K562 (cell line): ENCODE results near the gene FCSK. TPM values are rescaled to one million over a fixed set of nuclear protein-coding genes. Genes with fewer than 3 reads are reported as not detected.

Source experiments
- CBFA2T2 ChIP-seq: fragments of 450-650 bp; conservative IDR thresholded peaks from 2 replicates; pipeline ENCODE4 v1.6.1; 2017; ENCODE audit warnings: mild to moderate bottlenecking
- COPS2 ChIP-seq: fragments of 450-650 bp; conservative IDR thresholded peaks from 2 replicates; pipeline ENCODE4 v1.6.1; 2016; ENCODE audit warnings: mild to moderate bottlenecking, moderate library complexity
- JUN ChIP-seq, 2 experiments: sonication (generic) in 1 of 2; formaldehyde crosslinking in 1 of 2; IDR thresholded peaks; 2 replicates each; pipeline versions ENCODE4 v1.6.1 to v1.8.0; 2012 to 2022; ENCODE audit warnings: borderline replicate concordance in 2 of 2, mild to moderate bottlenecking in 2 of 2, improper control_type of control experiment in 1 of 2, low read depth in 1 of 2, low read length in 1 of 2, missing genetic modification reagents in 1 of 2
- POLR2G ChIP-seq: fragments of 200-400 bp; formaldehyde crosslinking; IDR thresholded peaks from 2 replicates; pipeline ENCODE4 v1.6.1; 2017; ENCODE audit warnings: low read depth, mild to moderate bottlenecking, antibody characterized with exemption, low read length, moderate library complexity
- SMARCB1 ChIP-seq: IDR thresholded peaks from 2 replicates; pipeline ENCODE4 v1.6.1; 2011; ENCODE audit warnings: improper control_type of control experiment, low read depth; ENCODE audit not compliant: insufficient read length
- U2AF1 ChIP-seq: fragments of 200-400 bp; formaldehyde crosslinking; optimal IDR thresholded peaks from 2 replicates; pipeline ENCODE3; 2017; ENCODE audit warnings: mild to moderate bottlenecking, low read depth, low read length, moderate library complexity
- ZNF224 ChIP-seq: sonication (generic); formaldehyde crosslinking; IDR thresholded peaks from 2 replicates; pipeline ENCODE4 v1.8.0; 2022; ENCODE audit warnings: mild to moderate bottlenecking, missing genetic modification reagents
- ZNF75A ChIP-seq: fragments of 450-650 bp; formaldehyde crosslinking; IDR thresholded peaks from 2 replicates; pipeline ENCODE4 v1.4.0; 2020; ENCODE audit warnings: mild to moderate bottlenecking
- ZSCAN32 ChIP-seq: fragments of 450-650 bp; formaldehyde crosslinking; IDR thresholded peaks from 2 replicates; pipeline ENCODE4 v1.4.0; 2020; ENCODE audit warnings: mild to moderate bottlenecking, moderate library complexity
- polyA plus RNA-seq, 8 experiments: library from polyadenylated mRNA; depleted of rRNA in 4 of 8; stranded (reverse) in 5 of 8; unstranded in 3 of 8; fragments of >200 nt; fragmentation: Nextera tagmentation in 2 of 8; fragmentation: Illumina TruSeq in 1 of 8; extraction: Ambion mirVana in 2 of 8; extraction: Trizol in 1 of 8; gene quantifications; 2 replicates each; pipeline versions ENCODE4 v1.2.1 to v1.2.3, GENCODE V29; 2011 to 2014; ENCODE audit warnings: inconsistent platforms in 1 of 8, missing spikeins in 1 of 8
- total RNA-seq, 7 experiments: library from RNA; depleted of rRNA in 6 of 7; stranded (reverse); fragments of >200 nt in 6 of 7; fragmentation: Illumina TruSeq in 2 of 7; extraction: Trizol in 2 of 7; gene quantifications; 2 replicates each; pipeline versions ENCODE4 v1.2.1 to v1.2.3, GENCODE V29; 2011 to 2021; ENCODE audit warnings: low replicate concordance in 1 of 7
- TF ChIP-seq, protein P1 (sequence below), 2 experiments: IDR thresholded peaks in 1 of 2; conservative IDR thresholded peaks in 1 of 2; 2 replicates each; pipeline ENCODE4 v1.6.1; 2016; ENCODE audit warnings: low read depth in 2 of 2, mild to moderate bottlenecking in 1 of 2, missing compliant biosample characterization in 1 of 2, missing genetic modification characterization in 1 of 2, moderate library complexity in 1 of 2
- TF ChIP-seq, protein P2 (sequence below): sonication (generic); formaldehyde crosslinking; IDR thresholded peaks from 2 replicates; pipeline ENCODE4 v1.8.1; 2023; ENCODE audit warnings: mild to moderate bottlenecking, missing genetic modification reagents
- TF ChIP-seq, protein P3 (sequence below): fragments of 250-450 bp; sonication (Bioruptor Pico); IDR thresholded peaks from 2 replicates; pipeline ENCODE4 v1.6.1; 2021; ENCODE audit warnings: mild to moderate bottlenecking
- TF ChIP-seq, protein P4 (sequence below): fragments of 250-450 bp; sonication (Bioruptor Pico); IDR thresholded peaks from 2 replicates; pipeline ENCODE4 v1.8.0; 2022; ENCODE audit warnings: moderate library complexity, mild to moderate bottlenecking, inconsistent platforms
- TF ChIP-seq, protein P5 (sequence below): sonication (generic); formaldehyde crosslinking; IDR thresholded peaks from 2 replicates; pipeline ENCODE4 v1.8.0; 2022; ENCODE audit warnings: mild to moderate bottlenecking, missing genetic modification reagents
- TF ChIP-seq, protein P6 (sequence below): sonication (generic); formaldehyde crosslinking; IDR thresholded peaks from 2 replicates; pipeline ENCODE4 v1.9.0; 2022; ENCODE audit warnings: mild to moderate bottlenecking, missing genetic modification reagents
- TF ChIP-seq, protein P7 (sequence below): conservative IDR thresholded peaks from 2 replicates; pipeline ENCODE4 v1.6.1; 2011; ENCODE audit warnings: low read depth, mild to moderate bottlenecking, low read length; ENCODE audit not compliant: control insufficient read depth

The FCSK gene
- total and polyA plus RNA-seq, 9 of the 15 experiments (the other 6 are each of a cell fraction or from before 2014, with no cell fraction given): 0.92 to 18.6 (median 8.3) TPM

DNA sequence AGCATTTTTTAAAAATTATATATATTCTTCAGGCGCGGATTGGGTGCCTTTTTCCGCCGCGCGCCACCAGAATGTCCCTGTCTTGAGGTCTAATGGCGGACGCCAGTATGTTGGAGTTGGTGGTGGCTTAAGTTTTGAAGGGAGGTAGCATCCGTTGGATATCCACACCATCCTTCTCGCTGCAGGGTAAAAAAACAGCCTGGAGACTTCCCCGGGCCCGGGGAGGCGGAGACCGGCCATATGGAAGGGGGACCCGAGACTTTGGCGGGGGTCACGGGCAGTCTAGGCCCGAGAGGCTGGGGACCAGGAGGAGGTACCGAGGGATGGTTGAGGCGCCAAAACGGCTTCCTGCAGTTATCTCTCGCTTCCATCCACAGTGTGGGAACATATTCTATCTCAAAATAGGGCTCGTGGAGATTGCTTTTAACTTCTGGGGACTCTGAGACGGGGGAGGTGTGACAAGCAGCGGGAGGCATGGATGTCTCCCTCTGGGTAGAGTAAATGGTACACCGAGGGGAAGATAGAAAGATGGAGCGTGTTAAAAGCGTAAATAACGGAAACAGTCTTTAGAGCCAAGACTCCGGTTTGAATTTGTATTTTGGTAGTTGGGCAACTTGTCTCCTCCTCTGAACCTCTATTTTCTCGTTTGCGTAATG, 69.5 kb downstream of the FCSK start, which contains the start of gene SF3B3 (continued):
- TF ChIP-seq, protein P1, sequence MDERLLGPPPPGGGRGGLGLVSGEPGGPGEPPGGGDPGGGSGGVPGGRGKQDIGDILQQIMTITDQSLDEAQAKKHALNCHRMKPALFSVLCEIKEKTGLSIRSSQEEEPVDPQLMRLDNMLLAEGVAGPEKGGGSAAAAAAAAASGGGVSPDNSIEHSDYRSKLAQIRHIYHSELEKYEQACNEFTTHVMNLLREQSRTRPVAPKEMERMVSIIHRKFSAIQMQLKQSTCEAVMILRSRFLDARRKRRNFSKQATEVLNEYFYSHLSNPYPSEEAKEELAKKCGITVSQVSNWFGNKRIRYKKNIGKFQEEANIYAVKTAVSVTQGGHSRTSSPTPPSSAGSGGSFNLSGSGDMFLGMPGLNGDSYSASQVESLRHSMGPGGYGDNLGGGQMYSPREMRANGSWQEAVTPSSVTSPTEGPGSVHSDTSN (CRISPR knock-in tag; IDR thresholded peaks at IDR 0.05; ENCODE audit: low read depth): no peak
- TF ChIP-seq, protein P1 (tag; conservative IDR thresholded peaks at IDR 0.05; ENCODE audit: low read depth): no peak
- TF ChIP-seq, protein P2, sequence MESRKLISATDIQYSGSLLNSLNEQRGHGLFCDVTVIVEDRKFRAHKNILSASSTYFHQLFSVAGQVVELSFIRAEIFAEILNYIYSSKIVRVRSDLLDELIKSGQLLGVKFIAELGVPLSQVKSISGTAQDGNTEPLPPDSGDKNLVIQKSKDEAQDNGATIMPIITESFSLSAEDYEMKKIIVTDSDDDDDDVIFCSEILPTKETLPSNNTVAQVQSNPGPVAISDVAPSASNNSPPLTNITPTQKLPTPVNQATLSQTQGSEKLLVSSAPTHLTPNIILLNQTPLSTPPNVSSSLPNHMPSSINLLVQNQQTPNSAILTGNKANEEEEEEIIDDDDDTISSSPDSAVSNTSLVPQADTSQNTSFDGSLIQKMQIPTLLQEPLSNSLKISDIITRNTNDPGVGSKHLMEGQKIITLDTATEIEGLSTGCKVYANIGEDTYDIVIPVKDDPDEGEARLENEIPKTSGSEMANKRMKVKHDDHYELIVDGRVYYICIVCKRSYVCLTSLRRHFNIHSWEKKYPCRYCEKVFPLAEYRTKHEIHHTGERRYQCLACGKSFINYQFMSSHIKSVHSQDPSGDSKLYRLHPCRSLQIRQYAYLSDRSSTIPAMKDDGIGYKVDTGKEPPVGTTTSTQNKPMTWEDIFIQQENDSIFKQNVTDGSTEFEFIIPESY: no peak
- TF ChIP-seq ZSCAN32 (CRISPR knock-in tag) (no peak), JUN (IDR thresholded peaks at IDR 0.05; ENCODE audit: borderline replicate concordance, low read depth, low read length) (0 out of 2 replicates have a peak, but pooled peaks have one; percentile 5), JUN (CRISPR knock-in tag; IDR thresholded peaks at IDR 0.05; ENCODE audit: borderline replicate concordance) (no peak), SMARCB1 (no peak), COPS2 (no peak), ZNF224 (no peak), ZNF75A (CRISPR knock-in tag) (no peak), U2AF1 (no peak), CBFA2T2 (0 out of 2 replicates have a peak, but pooled peaks have one; percentile 13), POLR2G (peak; percentile 85)
- TF ChIP-seq, protein P3, sequence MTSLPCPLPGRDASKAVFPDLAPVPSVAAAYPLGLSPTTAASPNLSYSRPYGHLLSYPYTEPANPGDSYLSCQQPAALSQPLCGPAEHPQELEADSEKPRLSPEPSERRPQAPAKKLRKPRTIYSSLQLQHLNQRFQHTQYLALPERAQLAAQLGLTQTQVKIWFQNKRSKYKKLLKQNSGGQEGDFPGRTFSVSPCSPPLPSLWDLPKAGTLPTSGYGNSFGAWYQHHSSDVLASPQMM (CRISPR knock-in tag): no peak
- TF ChIP-seq, protein P4, sequence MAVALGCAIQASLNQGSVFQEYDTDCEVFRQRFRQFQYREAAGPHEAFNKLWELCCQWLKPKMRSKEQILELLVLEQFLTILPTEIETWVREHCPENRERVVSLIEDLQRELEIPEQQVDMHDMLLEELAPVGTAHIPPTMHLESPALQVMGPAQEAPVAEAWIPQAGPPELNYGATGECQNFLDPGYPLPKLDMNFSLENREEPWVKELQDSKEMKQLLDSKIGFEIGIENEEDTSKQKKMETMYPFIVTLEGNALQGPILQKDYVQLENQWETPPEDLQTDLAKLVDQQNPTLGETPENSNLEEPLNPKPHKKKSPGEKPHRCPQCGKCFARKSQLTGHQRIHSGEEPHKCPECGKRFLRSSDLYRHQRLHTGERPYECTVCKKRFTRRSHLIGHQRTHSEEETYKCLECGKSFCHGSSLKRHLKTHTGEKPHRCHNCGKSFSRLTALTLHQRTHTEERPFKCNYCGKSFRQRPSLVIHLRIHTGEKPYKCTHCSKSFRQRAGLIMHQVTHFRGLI (CRISPR knock-in tag): no peak
- TF ChIP-seq, protein P5, sequence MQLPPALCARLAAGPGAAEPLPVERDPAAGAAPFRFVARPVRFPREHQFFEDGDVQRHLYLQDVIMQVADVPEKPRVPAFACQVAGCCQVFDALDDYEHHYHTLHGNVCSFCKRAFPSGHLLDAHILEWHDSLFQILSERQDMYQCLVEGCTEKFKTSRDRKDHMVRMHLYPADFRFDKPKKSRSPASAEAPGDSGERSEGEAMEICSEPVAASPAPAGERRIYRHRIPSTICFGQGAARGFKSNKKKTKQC (CRISPR knock-in tag): peak; percentile 73
- TF ChIP-seq, protein P6, sequence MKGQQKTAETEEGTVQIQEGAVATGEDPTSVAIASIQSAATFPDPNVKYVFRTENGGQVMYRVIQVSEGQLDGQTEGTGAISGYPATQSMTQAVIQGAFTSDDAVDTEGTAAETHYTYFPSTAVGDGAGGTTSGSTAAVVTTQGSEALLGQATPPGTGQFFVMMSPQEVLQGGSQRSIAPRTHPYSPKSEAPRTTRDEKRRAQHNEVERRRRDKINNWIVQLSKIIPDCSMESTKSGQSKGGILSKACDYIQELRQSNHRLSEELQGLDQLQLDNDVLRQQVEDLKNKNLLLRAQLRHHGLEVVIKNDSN (CRISPR knock-in tag): peak; percentile 33; the same call in 1 of the 2 replicates
- TF ChIP-seq, protein P7, sequence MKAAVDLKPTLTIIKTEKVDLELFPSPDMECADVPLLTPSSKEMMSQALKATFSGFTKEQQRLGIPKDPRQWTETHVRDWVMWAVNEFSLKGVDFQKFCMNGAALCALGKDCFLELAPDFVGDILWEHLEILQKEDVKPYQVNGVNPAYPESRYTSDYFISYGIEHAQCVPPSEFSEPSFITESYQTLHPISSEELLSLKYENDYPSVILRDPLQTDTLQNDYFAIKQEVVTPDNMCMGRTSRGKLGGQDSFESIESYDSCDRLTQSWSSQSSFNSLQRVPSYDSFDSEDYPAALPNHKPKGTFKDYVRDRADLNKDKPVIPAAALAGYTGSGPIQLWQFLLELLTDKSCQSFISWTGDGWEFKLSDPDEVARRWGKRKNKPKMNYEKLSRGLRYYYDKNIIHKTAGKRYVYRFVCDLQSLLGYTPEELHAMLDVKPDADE: peak; percentile 22; the same call in 1 of the 2 replicates
